ENCODE measurements around the gene BTG2. TPM values are rescaled to one million over a fixed set of nuclear protein-coding genes. Genes with fewer than 3 reads are reported as not detected.
"Not testable (repeated sequence)": the region's sequence is repeated elsewhere in the genome, so short reads cannot be mapped to it uniquely, and the experiment has no call there.

BTG2 gene
- total RNA-seq, 4 donors from 2014 or later: 98.6 to 205 (median 131) TPM

- WGBS, 2 donors: 74 to 86% methylated on average over 3 of the region's 3 CpGs
- no peak for DNase-seq (ENCODE audit: low spot score in 2 of 2)
- TF ChIP-seq POLR2A (IDR thresholded peaks at IDR 0.05) (no peak), CTCF (IDR thresholded peaks at IDR 0.05) (no peak)
- no peak overlapping the region for H3K4me3 ChIP-seq (ENCODE audit: low read depth, poor library complexity, severe bottlenecking)
- intact Hi-C loops (cut with DNase I; ENCODE audit: low total_unique reads): no loop called here
Observed at GRCh38 chr1:203311368-203312301, 6.3 kb downstream of the BTG2 start.

DNA sequence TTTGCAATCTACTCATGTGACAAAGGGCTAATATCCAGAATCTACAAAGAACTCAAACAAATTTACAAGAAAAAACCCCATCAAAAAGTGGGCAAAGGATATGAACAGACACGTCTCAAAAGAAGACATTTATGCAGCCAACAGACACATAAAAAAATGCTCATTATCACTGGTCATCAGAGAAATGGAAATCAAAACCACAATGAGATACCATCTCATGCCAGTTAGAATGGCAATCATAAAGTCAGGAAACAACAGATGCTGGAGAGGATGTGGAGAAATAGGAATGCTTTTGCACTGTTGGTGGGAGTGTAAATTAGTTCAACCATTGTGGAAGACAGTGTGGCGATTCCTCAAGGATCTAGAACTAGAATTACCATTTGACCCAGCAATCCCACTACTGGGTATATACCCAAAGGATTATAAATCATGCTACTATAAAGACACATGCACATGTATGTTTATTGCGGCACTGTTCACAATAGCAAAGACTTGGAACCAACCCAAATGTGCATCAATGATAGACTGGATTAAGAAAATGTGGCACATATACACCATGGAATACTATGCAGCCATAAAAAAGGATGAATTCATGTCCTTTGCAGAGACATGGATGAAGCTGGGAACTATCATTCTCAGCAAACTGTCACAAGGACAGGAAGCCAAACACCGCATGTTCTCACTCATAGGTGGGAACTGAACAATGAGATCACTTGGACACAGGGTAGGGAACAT is 8.9 kb downstream of the BTG2 start:
- intact Hi-C loops (cut with DNase I; ENCODE audit: low total_unique reads); H3K4me3 ChIP-seq (ENCODE audit: low read depth, poor library complexity, severe bottlenecking); DNase-seq (ENCODE audit: low spot score in 2 of 2): not testable (repeated sequence)
- WGBS, 2 donors: 87 to 88% methylated on average over 4 of the region's 4 CpGs

DNA sequence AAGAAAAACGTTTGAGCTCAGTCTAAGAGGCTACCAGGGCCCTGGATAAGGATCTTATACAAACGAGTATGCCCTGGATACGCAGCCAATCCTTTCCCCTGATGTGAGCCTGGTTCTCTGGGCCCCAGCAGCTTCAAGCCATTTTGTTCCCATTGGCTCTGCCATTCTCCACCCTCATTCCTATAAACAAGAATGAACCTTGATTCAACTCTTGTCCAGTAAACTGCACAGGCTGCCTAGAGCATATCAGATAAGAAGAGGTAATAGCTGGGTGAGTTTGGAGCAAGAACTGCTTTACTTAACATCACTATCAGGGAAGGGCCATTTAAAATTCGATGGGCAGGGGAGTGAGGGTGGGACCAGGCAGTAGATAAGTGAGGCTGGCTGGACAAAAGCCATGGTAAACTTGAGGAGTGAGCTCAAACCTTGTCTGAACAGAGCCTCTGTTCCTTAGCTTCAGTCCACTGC is 11.3 kb downstream of the BTG2 start:
- TF ChIP-seq POLR2A (IDR thresholded peaks at IDR 0.05): no peak
- no peak for TF ChIP-seq CTCF (IDR thresholded peaks at IDR 0.05)
- no peak for DNase-seq (ENCODE audit: low spot score in 2 of 2)
- intact Hi-C loops (cut with DNase I; ENCODE audit: low total_unique reads): no loop called here
- WGBS, 2 donors: 26 to 41% methylated on average over 4 of the region's 4 CpGs
- no peak overlapping the region for H3K4me3 ChIP-seq (ENCODE audit: low read depth, poor library complexity, severe bottlenecking)

GRCh38 chr1:203317429-203318228 is 12.3 kb downstream of the BTG2 start:
- WGBS, 2 donors: 72 to 82% methylated on average over 7 of the region's 7 CpGs
- DNase-seq (ENCODE audit: low spot score in 2 of 2): no peak
- intact Hi-C loops (cut with DNase I; ENCODE audit: low total_unique reads): no loop called here
- no peak overlapping the region for H3K4me3 ChIP-seq (ENCODE audit: low read depth, poor library complexity, severe bottlenecking)
- no peak for TF ChIP-seq POLR2A (IDR thresholded peaks at IDR 0.05)

DNA sequence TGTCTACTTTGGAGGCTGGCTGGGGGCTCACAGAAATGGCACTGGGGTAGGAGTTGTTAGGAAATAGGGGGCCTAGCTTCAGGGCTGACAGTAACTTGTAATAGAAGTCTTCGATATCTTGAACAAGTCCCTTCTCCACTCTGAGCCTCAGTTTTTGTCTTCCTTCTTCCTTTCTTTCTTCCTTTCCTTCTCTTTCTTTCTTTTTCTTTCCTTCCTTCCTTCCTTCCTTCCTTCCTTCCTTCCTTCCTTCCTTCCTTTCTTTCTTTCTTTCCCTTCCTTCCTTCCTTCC is 12.9 kb downstream of the BTG2 start:
- DNase-seq (ENCODE audit: low spot score in 2 of 2): no peak
- no peak overlapping the region for H3K4me3 ChIP-seq (ENCODE audit: low read depth, poor library complexity, severe bottlenecking)
- WGBS, 2 donors: 100% methylated on average over 1 of the region's 1 CpG
- no peak for TF ChIP-seq POLR2A (IDR thresholded peaks at IDR 0.05)
- TF ChIP-seq CTCF (IDR thresholded peaks at IDR 0.05): no peak
- intact Hi-C loops (cut with DNase I; ENCODE audit: low total_unique reads): no loop called here

GRCh38 chr1:203320591-203321272 is 15.4 kb downstream of the BTG2 start:
- no peak for DNase-seq (ENCODE audit: low spot score in 2 of 2)

More at GRCh38 chr1:203320591-203321272, 15.4 kb downstream of the BTG2 start:
- WGBS, 2 donors: 25 to 33% methylated on average over 6 of the region's 6 CpGs
- no peak overlapping the region for H3K4me3 ChIP-seq (ENCODE audit: low read depth, poor library complexity, severe bottlenecking)
- intact Hi-C loops (cut with DNase I; ENCODE audit: low total_unique reads): no loop called here
- no peak for TF ChIP-seq CTCF (IDR thresholded peaks at IDR 0.05)
- no peak for TF ChIP-seq POLR2A (IDR thresholded peaks at IDR 0.05)
